GM19328 (cell line): ENCODE data around the gene HS2ST1.
A peak's percentile ranks its signal among the peaks of the same experiment; 100 is the strongest.

Experiments
- ATAC-seq: cut with Tn5 transposase; IDR thresholded peaks from one replicate; pipeline ENCODE4 v1.9.1; 2021; ENCODE audit warnings: mild to moderate bottlenecking, moderate library complexity; ENCODE audit not compliant: unreplicated experiment

The HS2ST1 gene

GRCh38 chr1:87132284-87132870 lies 217.9 kb downstream of the HS2ST1 start:
- peak; percentile 26 for ATAC-seq

GRCh38 chr1:87134061-87134460 lies 219.6 kb downstream of the HS2ST1 start:
- no peak for ATAC-seq

- ATAC-seq, result no peak
Measured at GRCh38 chr1:87134625-87135328, 220.3 kb downstream of the HS2ST1 start.

GRCh38 chr1:87135329-87135712 lies 220.9 kb downstream of the HS2ST1 start:
- ATAC-seq, result no peak

- no peak for ATAC-seq
Measured at GRCh38 chr1:87136607-87137341, 222.3 kb downstream of the HS2ST1 start.

GRCh38 chr1:87137342-87137739 lies 222.9 kb downstream of the HS2ST1 start:
- ATAC-seq, result no peak

- ATAC-seq, result no peak
Measured at GRCh38 chr1:87140831-87141540, 226.6 kb downstream of the HS2ST1 start.

- ATAC-seq, result no peak
Measured at GRCh38 chr1:87141556-87141955, 227.1 kb downstream of the HS2ST1 start.

GRCh38 chr1:87143413-87144135 lies 229.1 kb downstream of the HS2ST1 start:
- ATAC-seq, result no peak

- no peak for ATAC-seq
Measured at GRCh38 chr1:87144316-87144895, 230.0 kb downstream of the HS2ST1 start.

GRCh38 chr1:87144981-87145380 lies 230.5 kb downstream of the HS2ST1 start:
- no peak for ATAC-seq

GRCh38 chr1:87146538-87146937 lies 232.1 kb downstream of the HS2ST1 start:
- ATAC-seq, result no peak

- no peak for ATAC-seq
Measured at GRCh38 chr1:87146986-87147385, 232.6 kb downstream of the HS2ST1 start.

- no peak for ATAC-seq
Measured at GRCh38 chr1:87147851-87148250, 233.4 kb downstream of the HS2ST1 start.

- no peak for ATAC-seq
Measured at GRCh38 chr1:87148661-87149060, 234.2 kb downstream of the HS2ST1 start.

GRCh38 chr1:87149241-87150041 lies 235.0 kb downstream of the HS2ST1 start:
- no peak for ATAC-seq

GRCh38 chr1:87150143-87150542 lies 235.7 kb downstream of the HS2ST1 start:
- no peak for ATAC-seq

- peak; percentile 68 for ATAC-seq
Measured at GRCh38 chr1:87151500-87152421, 237.3 kb downstream of the HS2ST1 start.

- ATAC-seq, result no peak
Measured at GRCh38 chr1:87154384-87154783, 239.9 kb downstream of the HS2ST1 start.
